A673 (cell line): ENCODE results near the gene OR2A1.
"Not testable (repeated sequence)": the region's sequence is repeated elsewhere in the genome, so short reads cannot be mapped to it uniquely, and the experiment has no call there.

Experiments used
- CTCF ChIP-seq: fragments of 300-800, 200-600 bp; sonication (generic); conservative IDR thresholded peaks from 2 replicates; pipeline ENCODE4 v1.5.1; 2017; ENCODE audit warnings: low read depth, mild to moderate bottlenecking, antibody characterized with exemption, low read length, moderate library complexity, mixed read lengths
- EZH2 ChIP-seq: fragments of 200-600 bp; sonication (generic); IDR thresholded peaks from 2 replicates; pipeline ENCODE4 v1.6.1; 2017; ENCODE audit warnings: borderline replicate concordance, low read depth, mild to moderate bottlenecking, mixed read lengths, antibody characterized with exemption, low read length; ENCODE audit not compliant: poor library complexity, severe bottlenecking

DNA sequence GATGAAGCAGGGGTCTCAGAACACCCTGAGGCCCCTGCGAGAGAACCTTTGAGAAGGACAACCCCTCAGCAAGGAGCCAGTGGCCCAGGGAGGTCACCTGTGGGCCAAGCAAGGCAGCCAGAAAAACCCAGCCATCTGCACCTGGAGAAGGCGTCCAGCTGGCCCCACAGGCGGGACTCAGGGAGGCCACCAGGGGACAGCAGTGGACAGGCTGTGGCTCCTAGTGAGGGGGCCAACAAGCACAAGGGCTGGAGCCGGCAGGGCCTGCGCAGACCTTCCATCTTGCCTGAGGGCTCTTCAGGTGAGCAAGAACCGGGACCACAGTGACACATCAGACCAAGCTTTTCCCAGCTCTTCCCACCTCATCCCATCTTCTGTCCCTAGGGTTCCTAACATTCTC, 53.3 kb downstream of the OR2A1 start:
- not testable (repeated sequence) for TF ChIP-seq CTCF, EZH2
